DMS79 treated with DMSO at 0.1 percent for 48 hours (cell line): ENCODE results near the gene TENT5A.
A peak's percentile ranks its signal among the peaks of the same experiment; 100 is the strongest.

ENCODE experiments used
- DNase-seq: peaks from one replicate; lab custom pipeline; 2025; lab: John Stamatoyannopoulos, UW

Gene TENT5A

DNA sequence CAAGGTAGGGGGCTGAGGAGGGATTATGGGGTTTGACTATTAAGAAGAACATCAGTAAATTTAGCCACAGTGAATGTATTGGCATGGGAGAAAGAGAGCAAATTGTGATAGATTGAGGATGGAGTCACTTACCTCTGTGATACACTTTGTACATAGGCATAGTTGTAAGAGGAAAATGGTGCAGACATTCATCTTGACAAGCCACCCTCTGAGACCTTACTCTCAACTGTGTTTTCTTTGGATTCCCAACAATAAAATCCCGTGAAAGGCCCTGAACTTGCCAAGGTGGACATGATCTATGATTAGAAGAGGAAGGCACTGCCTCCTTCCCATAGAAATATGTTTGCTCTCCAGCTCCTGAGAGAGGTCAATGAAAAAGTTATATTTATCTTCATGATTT lies 18.6 kb upstream of the TENT5A start:
- DNase-seq = no peak

DNA sequence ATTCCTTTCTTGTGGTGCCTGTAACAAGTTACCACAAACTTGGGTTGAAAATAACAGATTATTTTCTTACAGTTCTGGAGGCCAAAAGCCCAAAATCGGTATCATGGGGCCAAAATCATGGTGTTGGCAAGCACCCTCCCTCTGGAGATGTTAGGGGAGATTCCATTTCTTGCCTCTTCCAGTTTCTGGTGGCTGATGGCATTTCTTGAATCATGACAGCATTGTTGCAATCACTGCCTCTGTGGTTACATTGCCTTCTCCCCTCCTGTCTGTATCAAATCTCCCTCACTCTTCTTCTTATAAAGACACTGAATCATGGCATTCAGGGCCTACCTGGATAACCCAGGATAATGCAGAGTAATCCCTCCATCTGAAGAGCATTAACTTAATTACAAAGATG lies 17.9 kb upstream of the TENT5A start:
- no peak for DNase-seq

DNA sequence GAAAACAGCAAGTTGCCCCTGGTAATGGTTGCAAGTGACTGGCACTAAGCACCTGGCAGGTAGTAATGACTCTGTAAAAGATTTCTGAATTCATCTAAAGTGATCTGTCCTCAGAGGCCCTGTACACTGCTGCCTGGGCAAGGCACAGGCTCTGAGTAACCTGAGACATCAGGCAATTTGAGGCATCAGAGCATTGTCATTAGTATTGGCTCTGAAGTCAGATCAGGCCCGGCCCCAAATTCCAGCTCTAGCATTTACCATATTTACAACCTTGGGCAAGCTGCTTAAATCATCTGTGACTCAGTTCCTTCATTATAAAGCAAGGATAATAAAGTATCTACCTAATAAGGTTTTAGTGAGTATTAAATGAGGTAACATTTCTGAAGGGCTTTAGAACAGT lies 17.3 kb upstream of the TENT5A start:
- DNase-seq = no peak

DNA sequence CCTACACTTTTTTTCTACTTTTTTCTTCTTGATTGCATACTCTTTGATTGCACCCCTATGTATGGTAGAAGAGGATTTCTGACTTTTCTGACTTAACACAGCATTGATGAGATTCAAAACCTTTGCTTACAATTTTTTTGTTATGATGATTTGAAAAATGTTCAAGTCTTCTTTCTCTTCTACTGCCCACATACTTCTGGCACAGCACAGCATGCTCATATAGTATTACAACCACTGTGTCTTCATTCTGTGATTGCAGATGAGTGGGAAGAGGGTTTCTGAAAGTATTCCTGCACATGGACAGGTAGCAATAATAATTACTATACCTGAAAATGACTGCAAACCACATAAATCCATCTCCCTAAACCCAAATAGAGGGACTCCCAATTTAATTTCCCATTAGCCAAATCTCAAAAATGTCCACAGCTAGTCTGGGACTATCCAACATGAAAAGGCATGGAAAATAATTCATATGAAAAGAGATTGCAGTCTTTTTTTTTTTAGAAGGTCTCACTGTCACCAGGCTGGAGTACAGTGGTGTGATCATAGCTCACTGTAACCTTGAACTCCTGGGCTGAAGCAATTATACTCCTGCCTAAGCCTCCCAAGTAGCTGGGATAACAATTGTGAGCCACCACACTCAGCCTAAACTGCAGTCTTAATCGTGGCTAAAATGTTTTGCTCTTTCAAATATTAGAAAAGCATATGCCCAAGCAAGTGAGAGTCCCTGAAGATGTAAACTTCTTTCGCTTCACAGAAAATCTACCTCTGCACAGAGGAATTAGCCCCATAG lies 15.9 kb upstream of the TENT5A start:
- no peak for DNase-seq

DNA sequence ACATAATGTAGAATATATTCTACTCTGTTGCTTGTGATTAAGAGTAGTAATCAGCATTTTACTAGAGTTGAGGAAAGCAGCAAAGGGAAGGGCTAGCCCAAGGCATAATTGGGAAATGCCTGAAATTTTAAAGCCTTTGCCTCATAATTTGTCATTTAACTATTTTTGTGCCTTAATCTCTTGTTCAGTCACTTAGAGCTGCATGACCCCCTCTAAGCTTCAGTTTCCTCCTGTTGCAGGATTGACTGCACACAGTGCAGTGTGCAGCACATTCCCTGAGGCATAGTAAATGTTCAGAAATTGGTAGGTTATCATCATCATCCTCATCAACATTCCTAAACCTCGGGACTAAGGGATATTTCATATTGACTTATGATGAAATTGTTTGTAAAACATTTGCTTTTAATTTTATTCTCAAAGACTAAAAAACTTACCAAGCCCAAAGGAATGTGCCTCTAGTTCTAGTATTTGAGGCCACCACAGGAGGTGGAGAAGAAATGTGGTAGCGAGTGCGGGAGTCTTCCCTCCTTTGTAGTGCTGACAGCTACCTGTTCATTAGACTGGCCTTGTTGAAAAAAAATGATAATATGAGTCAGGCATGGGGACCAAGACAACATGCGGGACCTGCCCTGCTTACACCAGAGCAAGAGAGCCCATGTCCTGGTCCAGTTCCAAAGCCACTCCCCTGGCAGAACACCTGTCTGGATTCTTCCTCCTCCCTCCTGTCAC lies 14.8 kb upstream of the TENT5A start:
- DNase-seq = no peak

DNA sequence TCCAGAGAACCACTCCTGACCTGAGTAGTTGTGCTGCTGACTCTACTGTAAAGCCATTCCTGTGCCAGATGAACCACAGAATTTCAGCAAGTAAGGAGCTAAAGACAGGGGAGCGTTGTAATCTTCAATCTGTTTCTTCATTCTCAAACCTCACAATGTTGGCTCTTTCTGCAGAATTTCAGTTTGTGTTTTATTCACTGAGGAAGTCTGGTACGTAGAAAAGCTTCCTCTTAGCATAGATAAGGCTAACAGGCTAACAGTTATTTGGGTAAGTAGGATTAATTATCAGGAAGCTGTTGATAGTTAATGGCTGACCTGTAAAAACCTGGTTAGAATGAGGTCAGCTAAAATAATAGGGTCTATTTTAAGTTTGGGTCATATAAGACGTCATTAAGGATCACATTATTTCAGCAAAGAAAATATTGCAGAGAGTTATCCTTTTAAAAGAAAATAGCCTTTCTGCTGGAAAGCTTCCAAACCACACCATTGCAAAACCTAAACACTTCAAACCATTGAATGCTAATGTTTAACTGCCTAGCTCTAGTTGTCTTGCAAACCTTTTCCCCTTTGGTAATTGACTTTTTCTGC lies 14.1 kb upstream of the TENT5A start:
- peak; percentile 50 for DNase-seq

DNA sequence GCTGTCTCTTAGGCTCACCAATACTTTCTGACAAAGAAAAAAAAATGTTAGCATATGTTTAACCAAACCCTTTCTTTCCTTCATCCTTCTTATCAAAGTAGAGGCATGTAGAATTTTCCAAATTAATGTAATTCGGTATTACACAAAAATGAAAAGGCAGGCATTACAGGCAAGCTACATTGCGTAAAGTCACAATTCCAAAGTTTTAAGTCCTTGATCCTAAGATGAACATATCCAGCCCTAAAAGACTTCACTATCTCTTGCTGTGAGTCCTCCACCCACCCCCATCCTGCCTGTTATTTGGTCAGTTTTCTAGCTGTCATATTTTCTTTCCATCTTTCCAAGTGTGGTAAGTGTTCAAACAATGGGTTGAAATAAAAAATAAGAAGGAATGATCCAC lies 12.1 kb upstream of the TENT5A start:
- no peak for DNase-seq

DNA sequence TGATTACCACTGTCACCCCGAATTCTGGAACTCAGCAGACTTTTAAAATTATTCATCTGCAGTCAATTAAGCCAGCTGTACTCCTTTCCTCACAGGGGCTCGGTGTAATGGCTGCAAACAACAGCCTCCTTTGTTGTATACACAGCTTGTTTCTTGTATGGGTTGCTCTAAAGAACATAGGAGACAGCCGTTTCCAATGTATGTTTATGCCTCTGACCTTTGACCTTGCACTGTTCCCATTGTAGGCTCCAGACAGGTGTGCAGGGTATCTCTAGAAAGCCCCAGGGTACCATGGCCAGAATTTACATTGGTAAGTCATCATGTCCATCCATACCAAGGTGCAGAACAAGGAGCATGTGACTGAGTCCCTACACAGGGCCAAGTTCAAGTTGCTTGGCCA lies 11.5 kb upstream of the TENT5A start:
- DNase-seq = no peak

DNA sequence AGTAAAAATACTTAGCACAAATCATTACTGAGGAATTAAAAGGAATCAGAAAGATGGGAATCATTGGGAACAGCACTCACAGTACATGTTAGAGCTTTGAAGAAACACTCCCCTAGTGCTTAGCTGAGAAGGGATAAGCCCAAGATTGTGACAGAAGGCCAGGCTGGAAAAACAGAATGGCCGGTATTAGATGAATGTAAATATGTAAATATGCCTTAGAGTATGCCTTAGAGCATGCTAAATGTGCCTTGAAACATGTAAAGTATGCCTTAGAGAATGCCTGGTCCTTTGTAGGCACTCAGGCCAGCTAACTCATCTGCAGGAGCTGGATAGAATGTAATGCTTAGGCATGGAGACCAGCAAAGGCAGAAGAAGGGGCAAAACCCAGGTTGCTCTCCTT lies 10.6 kb upstream of the TENT5A start:
- DNase-seq = no peak

DNA sequence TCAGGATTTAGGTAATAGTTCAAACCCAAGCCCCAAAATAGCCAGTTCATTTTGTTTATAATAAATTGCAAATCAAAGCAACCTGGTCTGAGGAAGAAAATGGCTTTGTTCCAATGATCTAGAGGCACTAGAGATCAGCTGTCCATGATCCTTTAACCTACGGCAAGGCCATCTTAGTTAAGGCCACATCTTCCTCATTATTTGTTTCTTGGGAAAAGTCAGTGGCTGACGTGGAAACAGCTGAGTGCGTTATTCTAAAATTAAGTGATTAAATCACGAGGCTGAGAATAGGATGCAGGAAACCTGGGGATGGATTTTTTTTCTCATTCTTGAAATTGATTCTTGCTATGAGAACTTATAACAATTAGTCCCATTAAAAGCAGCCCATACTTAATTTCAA lies 10.1 kb upstream of the TENT5A start:
- DNase-seq = no peak

DNA sequence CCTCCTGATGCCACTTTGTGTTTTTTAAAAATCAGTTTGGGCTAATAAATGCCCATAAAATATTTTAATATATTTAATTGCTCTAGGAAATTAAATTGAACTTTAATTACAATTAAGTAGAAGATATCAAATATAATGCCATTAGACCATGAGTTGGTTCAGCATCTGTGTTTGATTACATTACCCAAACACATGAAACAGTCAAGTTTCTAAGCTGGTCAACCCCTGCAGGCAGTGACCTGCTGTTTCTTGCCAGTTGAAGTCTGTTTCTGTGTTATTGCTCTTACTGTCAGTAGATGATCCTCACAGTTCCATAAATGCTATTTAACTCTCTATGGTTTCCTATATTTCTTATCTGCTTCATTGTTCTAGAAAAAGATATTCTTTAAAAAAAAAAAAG lies 9.7 kb upstream of the TENT5A start:
- DNase-seq = no peak

DNA sequence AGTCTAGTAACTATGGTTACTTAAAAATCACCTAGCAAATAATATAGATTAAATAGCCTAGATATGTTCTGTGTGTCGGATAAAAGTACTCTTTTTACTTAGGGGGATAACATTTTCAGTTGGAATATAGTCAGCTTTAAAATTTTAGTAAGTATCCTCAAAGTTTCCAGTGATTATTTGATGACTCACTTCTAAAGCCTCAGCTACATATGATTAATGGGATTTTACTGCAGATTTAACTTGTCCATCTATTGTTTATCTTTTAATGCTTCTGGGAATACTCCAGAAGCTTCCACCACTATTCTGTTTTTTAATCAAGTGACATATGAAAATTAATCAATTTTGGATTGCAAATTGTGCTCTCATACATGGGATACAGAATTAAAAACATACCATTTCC lies 8.7 kb upstream of the TENT5A start:
- no peak for DNase-seq

DNA sequence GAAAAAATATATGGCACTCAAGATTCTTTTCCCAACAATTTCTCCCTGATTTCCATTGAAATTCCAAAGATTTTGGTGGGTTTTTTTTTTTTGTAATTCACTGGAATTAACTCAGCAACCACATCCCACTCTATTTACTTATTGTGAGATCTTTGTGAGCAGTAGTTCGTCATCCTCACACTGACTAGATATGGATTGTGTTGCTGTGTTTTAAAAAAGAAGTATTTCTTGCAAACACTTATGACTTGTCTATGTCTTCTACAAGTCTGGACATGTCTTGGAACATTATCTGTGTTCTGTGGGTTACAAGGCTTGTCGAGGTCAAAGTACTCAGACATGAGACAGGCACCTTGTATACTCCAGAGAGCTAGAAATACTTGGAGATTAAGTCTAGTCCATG lies 7.3 kb upstream of the TENT5A start:
- no peak for DNase-seq

DNA sequence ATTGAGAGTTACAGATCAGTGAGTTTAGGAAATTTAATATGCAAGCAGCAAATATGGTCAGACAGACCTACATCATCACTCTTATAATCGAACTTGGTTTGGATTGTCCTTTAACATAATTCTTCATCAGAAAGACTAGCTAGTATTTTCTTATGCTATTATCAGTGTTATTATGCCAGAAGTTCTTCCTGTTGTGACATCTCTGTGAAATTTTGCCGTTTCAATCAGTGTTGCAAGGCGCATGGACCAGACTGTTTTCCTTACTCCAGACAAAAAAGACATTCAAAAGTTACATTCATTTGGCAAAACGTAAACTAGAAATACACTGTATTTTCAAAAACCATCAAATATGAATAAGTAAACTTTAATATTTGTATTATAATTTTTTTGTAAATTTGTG lies 5.7 kb upstream of the TENT5A start:
- DNase-seq = no peak

DNA sequence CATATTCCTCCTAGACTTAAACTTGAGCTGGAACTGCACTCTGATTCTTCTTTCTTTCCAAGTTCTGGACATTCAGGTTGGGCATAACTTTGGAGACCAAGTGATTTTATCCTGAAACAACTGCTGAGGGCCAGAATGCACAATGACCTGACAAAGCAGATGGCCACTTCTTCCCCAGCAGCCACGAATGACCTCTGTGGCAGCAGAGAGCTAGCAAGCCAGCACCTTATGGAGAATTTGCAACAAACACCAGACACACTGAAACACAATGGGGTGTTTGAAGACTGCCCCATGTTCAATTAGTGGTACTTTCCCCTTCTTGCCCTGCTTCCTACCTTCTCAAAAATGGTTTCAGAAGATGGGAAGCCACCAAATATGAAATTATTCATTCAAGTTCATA lies 4.2 kb upstream of the TENT5A start:
- no peak for DNase-seq

DNA sequence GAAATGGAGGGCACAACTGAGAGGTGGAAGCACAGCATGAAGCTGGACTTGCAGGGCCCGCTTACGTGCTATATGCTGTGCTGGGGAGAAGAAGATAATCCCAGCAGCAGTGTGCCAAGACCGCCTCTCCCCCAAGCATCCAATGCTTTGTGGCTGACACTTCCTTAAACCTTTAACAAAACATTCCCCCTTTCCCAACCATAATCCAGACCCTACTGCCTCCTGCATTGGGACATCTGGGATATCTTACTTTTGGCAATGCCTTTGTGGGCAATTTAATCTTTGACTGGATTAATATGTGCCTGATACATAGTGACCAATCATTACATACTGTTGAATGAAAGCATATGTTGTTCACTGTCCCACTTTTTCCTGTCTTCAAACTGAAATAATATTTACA lies 3.1 kb upstream of the TENT5A start:
- DNase-seq = no peak

DNA sequence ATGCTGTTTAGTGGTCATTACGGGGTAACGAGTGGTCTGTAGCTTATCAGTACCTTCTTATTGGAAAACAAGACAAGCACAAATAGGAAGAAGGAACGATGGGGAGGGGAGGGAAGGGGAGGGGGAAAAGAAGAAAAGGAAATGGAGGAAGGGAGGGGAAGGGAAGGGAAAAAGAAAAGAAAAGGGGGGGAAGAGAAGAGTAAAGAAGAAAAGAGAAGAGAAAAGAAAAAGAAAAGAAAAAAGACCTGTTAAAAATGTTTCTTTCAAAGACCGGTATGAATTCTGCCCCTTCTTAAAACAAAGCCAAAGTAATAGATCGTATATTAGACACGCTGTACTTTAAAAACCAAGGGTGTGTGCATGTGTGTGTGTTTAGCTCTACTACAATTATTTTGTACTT lies 2.4 kb upstream of the TENT5A start:
- no peak for DNase-seq

DNA sequence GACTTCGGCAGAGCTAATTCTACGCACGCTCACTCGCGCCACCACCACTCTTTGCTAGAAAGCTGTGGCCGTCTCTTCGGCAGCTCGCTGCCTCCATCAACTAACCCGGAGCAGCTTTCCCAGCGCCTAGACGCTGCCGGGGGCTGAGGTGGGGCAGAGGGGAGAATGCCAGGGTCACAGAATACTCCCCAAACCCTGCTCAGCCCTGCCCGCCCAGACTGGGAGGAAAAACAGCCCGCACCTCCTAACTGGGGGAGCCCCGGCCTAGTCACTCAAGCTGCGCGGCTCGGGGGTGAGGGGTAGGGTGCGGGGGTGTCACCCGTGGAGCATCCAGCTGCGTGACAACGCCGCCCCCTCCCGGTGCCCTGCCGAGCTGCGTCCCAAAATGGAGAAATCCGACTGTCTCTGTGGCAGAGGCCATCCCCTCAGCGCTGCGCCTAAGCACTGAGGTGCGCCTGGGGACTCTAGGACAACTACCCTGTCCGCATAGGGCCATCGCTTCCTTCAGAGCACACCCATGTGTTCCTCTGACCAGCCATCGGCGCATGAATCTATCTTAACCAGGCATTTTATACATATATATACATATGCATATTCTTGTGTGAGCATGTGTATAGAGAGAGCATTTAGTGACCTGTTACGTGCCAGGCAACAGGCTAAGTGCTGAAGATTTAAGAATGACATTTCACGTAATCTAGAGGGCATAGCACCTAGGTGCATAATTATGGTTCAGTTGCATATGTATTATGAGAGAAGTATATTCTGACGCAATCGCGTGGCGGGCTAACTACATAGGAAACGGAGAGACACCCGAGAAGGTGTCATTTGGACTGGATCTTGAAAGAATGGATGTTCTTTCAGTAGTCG lies 1.5 kb upstream of the TENT5A start:
- DNase-seq = no peak

DNA sequence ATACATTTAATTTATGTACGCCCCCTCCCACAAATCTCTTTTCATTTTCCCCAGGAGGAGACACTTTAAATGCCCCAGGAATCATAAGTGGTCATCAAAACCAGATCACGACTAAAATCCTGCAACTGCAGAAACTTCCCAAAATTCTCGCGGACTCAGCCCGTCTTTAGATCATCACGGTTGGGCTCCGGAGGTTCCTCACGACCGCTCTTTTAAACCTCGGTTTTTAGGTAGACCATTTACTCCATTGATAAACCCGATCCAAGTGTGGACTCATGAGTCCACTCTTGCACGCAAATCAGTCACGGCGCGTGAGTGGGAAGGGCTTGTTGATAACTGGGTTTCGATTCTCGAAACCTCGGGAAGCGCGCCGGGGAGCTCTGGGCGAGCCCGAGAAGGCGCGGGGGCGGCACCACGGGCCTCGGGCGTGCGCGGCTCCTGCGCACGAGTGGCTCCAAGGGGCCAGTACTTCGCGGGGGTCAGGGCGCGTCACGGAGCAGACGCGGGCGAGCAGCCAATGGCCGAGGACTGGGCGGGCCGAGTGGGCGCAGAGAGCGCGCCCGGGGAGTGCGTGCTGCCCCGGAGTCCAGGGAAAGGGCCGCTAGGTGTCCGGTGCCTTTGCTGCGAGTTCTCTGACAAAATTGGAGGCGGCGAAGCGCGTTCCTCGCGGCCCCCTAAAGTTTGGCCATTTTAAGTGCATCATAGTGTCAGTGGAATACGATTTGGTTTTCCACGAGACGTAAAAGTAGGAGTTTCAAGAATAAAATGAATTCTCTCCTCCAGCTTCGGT lies 635 bp upstream of the TENT5A start:
- DNase-seq = peak; percentile 25

DNA sequence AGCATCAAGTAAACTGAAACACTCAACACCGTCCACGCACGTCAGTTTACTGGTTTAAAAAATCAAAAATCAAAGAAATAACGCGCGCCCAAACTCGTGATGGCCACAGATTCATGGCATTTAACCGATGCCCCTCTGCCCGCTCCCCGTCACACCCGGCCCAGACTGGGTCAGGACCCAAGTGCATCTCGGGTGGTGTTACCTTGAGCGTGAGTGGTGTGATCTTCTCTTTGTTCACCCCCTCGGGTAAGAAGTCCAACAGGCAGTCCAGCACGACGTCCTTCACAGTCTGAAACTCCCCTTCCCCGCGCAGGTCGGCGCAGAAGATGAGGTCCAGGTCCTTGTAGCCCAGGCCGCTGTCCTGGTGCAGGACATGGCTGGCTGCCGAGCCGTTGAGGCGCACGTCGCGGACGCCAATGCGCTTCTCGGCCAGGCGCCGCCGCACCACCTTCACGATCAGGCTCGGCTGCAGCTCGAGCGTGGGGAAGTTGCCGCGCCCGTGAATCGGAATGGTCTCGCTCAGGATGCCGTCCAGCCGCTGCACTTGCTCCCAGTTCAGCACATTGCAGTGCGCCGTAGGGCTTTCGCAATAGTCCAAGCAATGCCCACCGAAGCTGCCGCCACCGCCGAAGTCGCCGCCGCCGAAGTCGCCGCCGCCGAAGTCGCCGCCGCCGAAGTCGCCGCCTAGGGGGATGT lies 945 bp downstream of the TENT5A start:
- DNase-seq = no peak
